ENCODE results near the gene ZXDB. TPM values are rescaled to one million over a fixed set of nuclear protein-coding genes. Genes with fewer than 3 reads are reported as not detected.

The ZXDB gene
- polyA plus RNA-seq, 1 donor from 2014 or later: 4.6 TPM

- H3F3A ChIP-seq (ENCODE audit: insufficient read depth, low read length, poor library complexity, severe bottlenecking): no peaks in the 10 kb centered on the region
- H3K9me3 ChIP-seq (ENCODE audit: low read length): no peaks in the 10 kb centered on the region
- H3K4me2 ChIP-seq (ENCODE audit: low read length): no peak overlapping the region
- no peak overlapping the region for H2AFZ ChIP-seq (ENCODE audit: low read depth, low read length)
- no peaks in the 10 kb centered on the region for H3K36me3 ChIP-seq (ENCODE audit: insufficient read depth, low read length)
- no peaks in the 10 kb centered on the region for H4K20me1 ChIP-seq (ENCODE audit: insufficient read depth)
- TF ChIP-seq, protein P1, sequence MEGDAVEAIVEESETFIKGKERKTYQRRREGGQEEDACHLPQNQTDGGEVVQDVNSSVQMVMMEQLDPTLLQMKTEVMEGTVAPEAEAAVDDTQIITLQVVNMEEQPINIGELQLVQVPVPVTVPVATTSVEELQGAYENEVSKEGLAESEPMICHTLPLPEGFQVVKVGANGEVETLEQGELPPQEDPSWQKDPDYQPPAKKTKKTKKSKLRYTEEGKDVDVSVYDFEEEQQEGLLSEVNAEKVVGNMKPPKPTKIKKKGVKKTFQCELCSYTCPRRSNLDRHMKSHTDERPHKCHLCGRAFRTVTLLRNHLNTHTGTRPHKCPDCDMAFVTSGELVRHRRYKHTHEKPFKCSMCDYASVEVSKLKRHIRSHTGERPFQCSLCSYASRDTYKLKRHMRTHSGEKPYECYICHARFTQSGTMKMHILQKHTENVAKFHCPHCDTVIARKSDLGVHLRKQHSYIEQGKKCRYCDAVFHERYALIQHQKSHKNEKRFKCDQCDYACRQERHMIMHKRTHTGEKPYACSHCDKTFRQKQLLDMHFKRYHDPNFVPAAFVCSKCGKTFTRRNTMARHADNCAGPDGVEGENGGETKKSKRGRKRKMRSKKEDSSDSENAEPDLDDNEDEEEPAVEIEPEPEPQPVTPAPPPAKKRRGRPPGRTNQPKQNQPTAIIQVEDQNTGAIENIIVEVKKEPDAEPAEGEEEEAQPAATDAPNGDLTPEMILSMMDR (IDR thresholded peaks at IDR 0.05; ENCODE audit: poor library complexity, severe bottlenecking): no peak
- TF ChIP-seq POLR2AphosphoS5 (IDR thresholded peaks at IDR 0.05) (no peak), RAD21 (conservative IDR thresholded peaks at IDR 0.05) (no peak), TAF1 (IDR thresholded peaks at IDR 0.05; ENCODE audit: low read depth) (no peak), EZH2 (IDR thresholded peaks at IDR 0.05; ENCODE audit: borderline replicate concordance, insufficient read depth, low read length, poor library complexity, severe bottlenecking) (no peak), REST (IDR thresholded peaks at IDR 0.05; ENCODE audit: borderline replicate concordance) (no peak)
- H3K79me2 ChIP-seq (replicated peaks; ENCODE audit: insufficient read depth, low read length): no peaks in the 10 kb centered on the region
- H3K4me3 ChIP-seq (ENCODE audit: low read length): no peak overlapping the region
- no peak overlapping the region for H3K27ac ChIP-seq (ENCODE audit: low read length)
- no peak overlapping the region for H3K9ac ChIP-seq (ENCODE audit: low read length)
- H3K27me3 ChIP-seq (ENCODE audit: insufficient read depth, low read depth, low read length): no peaks in the 10 kb centered on the region
- H3K9me2 ChIP-seq (ENCODE audit: insufficient read depth, low read length): no peaks in the 10 kb centered on the region
Observed at GRCh38 chrX:57583477-57583876, 8.3 kb upstream of the ZXDB start.

- Histone ChIP-seq H2AFZ (ENCODE audit: low read depth, low read length) (no peak overlapping the region), H3K9me2 (ENCODE audit: insufficient read depth, low read length) (no peaks in the 10 kb centered on the region), H3K79me2 (replicated peaks; ENCODE audit: insufficient read depth, low read length) (no peaks in the 10 kb centered on the region), H3K9ac (ENCODE audit: low read length) (no peak overlapping the region), H4K20me1 (ENCODE audit: insufficient read depth) (no peaks in the 10 kb centered on the region), H3K4me3 (ENCODE audit: low read length) (no peak overlapping the region), H3K9me3 (ENCODE audit: low read length) (no peaks in the 10 kb centered on the region), H3K4me2 (ENCODE audit: low read length) (no peak overlapping the region), H3K36me3 (ENCODE audit: insufficient read depth, low read length) (no peaks in the 10 kb centered on the region), H3K27ac (ENCODE audit: low read length) (no peak overlapping the region), H3F3A (ENCODE audit: insufficient read depth, low read length, poor library complexity, severe bottlenecking) (no peaks in the 10 kb centered on the region), H3K27me3 (ENCODE audit: insufficient read depth, low read depth, low read length) (no peaks in the 10 kb centered on the region)
- no peak for TF ChIP-seq POLR2AphosphoS5 (IDR thresholded peaks at IDR 0.05)
Observed at GRCh38 chrX:57586360-57586759, 5.5 kb upstream of the ZXDB start.

DNA sequence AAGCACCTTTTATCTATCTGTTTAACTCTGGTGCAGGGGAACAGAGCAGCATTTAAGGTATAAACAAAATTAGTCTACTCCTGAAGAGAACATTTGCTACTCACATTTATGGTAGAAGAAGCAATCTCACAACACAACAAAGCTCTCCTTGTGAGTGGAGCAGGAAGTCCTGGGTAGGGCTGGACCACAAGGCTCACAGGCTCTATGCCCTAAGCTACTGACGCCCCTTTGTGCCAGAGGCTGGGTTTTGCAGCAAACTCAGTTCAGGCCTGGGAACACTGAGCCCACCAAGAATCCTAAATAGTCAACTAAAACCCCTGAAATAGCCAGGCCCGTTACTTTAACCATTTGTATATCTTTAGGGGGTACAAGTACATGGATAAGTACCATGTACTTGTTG, 4.7 kb upstream of the ZXDB start:
- Histone ChIP-seq H3F3A (ENCODE audit: insufficient read depth, low read length, poor library complexity, severe bottlenecking) (no peaks in the 10 kb centered on the region), H4K20me1 (ENCODE audit: insufficient read depth) (no peaks in the 10 kb centered on the region), H3K9ac (ENCODE audit: low read length) (no peak overlapping the region), H3K27ac (ENCODE audit: low read length) (no peak overlapping the region), H2AFZ (ENCODE audit: low read depth, low read length) (no peak overlapping the region), H3K4me3 (ENCODE audit: low read length) (no peak overlapping the region), H3K9me3 (ENCODE audit: low read length) (no peaks in the 10 kb centered on the region), H3K4me2 (ENCODE audit: low read length) (no peak overlapping the region), H3K9me2 (ENCODE audit: insufficient read depth, low read length) (no peaks in the 10 kb centered on the region), H3K36me3 (ENCODE audit: insufficient read depth, low read length) (no peaks in the 10 kb centered on the region), H3K27me3 (ENCODE audit: insufficient read depth, low read depth, low read length) (no peaks in the 10 kb centered on the region), H3K79me2 (replicated peaks; ENCODE audit: insufficient read depth, low read length) (no peaks in the 10 kb centered on the region)
- TF ChIP-seq REST (IDR thresholded peaks at IDR 0.05; ENCODE audit: borderline replicate concordance) (no peak), TAF1 (IDR thresholded peaks at IDR 0.05; ENCODE audit: low read depth) (no peak), SMC3 (conservative IDR thresholded peaks at IDR 0.05; ENCODE audit: poor library complexity) (no peak), EZH2 (IDR thresholded peaks at IDR 0.05; ENCODE audit: borderline replicate concordance, insufficient read depth, low read length, poor library complexity, severe bottlenecking) (no peak), EP300 (conservative IDR thresholded peaks at IDR 0.05; ENCODE audit: poor library complexity, severe bottlenecking) (no peak), POLR2AphosphoS5 (IDR thresholded peaks at IDR 0.05) (no peak), MXI1 (conservative IDR thresholded peaks at IDR 0.05; ENCODE audit: poor library complexity, severe bottlenecking) (no peak), RAD21 (conservative IDR thresholded peaks at IDR 0.05) (no peak)
- TF ChIP-seq, protein P1 (IDR thresholded peaks at IDR 0.05; ENCODE audit: poor library complexity, severe bottlenecking): no peak

Measured in neural cell (in vitro differentiated cells).